Mucosa of rectum (tissue), 2 donors: ENCODE results near the gene SPNS2.

Experiments
- H3K27ac ChIP-seq, 2 donors: one replicate each; pipeline ENCODE4 v1.7.0; 2013; ENCODE audit warnings: inconsistent platforms in 2 of 2, low read depth in 2 of 2, low read length in 2 of 2
- H3K27me3 ChIP-seq, 2 donors: one replicate each; pipeline ENCODE4 v1.7.0; 2013; ENCODE audit warnings: low read length in 2 of 2; ENCODE audit not compliant: control insufficient read depth in 2 of 2, insufficient read depth in 2 of 2
- H3K36me3 ChIP-seq, 2 donors: one replicate each; pipeline ENCODE4 v1.7.0; 2013; ENCODE audit warnings: low read length in 2 of 2; ENCODE audit not compliant: control insufficient read depth in 2 of 2, insufficient read depth in 2 of 2
- H3K4me1 ChIP-seq, 2 donors: one replicate each; pipeline ENCODE4 v1.7.0; 2013; ENCODE audit warnings: low read length in 2 of 2, mild to moderate bottlenecking in 1 of 2; ENCODE audit not compliant: control insufficient read depth in 2 of 2, insufficient read depth in 2 of 2
- H3K4me3 ChIP-seq, 2 donors: one replicate each; pipeline ENCODE4 v1.7.0; 2013; ENCODE audit warnings: low read length in 2 of 2
- H3K9ac ChIP-seq, 2 donors: one replicate each; pipeline ENCODE4 v1.7.0; 2013; ENCODE audit warnings: low read length in 2 of 2, low read depth in 1 of 2, mild to moderate bottlenecking in 1 of 2
- H3K9me3 ChIP-seq, 2 donors: one replicate each; pipeline ENCODE4 v1.7.0; 2013; ENCODE audit warnings: low read length in 2 of 2; ENCODE audit not compliant: control insufficient read depth in 2 of 2
- donor health status: healthy.
- donor health status: Normal muscosa, but diverticular disease.

The SPNS2 gene

DNA sequence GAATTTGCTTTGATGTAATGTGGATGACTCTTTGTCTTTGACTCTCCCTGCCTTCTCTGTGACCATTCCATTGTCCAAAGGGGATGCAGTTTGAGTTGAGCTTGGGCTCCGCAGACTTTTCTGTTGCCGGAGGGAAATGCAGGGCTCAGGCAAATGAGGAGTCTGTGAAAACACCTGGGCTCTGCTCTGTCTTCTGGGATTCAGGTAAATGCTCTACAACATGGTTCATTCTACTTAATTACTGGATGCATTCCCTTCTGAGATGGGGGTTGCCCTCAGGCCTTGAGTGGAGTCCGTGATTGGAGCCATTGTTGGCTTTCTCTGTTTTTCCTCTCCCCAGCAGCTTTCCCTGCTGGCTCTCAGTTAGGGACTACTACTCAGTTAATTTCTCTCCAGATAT is 26.4 kb upstream of the SPNS2 start:
- peaks cover 12 to 16% of the 10 kb centered on the region in 2 donors for H3K4me1 ChIP-seq
- H3K4me3 ChIP-seq, result no peak overlapping the region
- no peaks in the 10 kb centered on the region for H3K36me3 ChIP-seq
- no peak overlapping the region for H3K9ac ChIP-seq
- no peak overlapping the region for H3K27ac ChIP-seq
- H3K9me3 ChIP-seq, result no peaks in the 10 kb centered on the region
- H3K27me3 ChIP-seq, result no peaks in the 10 kb centered on the region

DNA sequence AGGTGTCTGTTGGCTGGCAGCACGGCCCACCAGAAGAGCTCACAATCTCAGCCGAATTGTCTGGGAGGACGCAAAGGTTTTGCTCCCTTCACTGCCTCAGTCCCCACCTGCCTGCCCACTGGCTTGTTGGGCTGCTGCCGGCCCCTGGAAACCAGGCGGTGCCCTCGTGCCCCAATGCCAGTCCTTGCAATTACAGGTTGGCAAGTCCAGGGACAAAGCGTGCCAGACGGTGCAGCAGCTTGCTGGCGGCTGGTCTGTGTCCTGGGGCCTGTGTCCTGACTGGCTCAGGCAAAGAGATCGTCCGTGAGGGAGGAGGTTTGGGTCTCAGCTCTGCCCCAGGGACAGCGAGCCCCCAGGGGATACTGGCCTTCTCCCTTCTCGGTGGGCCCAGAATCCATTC is 24.6 kb upstream of the SPNS2 start:
- Histone ChIP-seq H3K4me3 (no peak overlapping the region), H3K9me3 (no peaks in the 10 kb centered on the region), H3K27me3 (no peaks in the 10 kb centered on the region), H3K4me1 (peaks cover 12 to 29% of the 10 kb centered on the region in 2 donors), H3K27ac (no peak overlapping the region), H3K9ac (no peak overlapping the region), H3K36me3 (no peaks in the 10 kb centered on the region)

DNA sequence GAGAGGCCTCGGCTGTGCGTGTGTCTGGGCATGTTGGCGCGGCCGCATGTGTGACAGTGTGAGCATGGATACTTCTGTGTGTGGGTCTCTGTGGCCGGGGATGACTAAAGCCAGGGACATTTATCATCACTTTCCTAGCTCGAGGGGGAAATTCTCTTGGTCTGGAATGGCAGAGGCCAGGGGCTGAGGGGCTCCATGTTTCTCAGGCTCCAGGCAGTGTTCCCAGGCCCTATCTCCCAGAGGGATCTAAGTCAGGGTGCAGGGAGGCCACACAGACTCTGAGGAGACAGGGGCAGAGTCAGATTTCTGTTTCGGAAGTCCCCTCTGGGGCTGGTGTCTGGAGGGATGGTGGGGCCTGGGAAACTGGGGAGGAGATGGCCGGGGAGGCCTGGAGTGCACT is 23.7 kb upstream of the SPNS2 start:
- Histone ChIP-seq H3K4me3 (no peak overlapping the region), H3K27me3 (no peaks in the 10 kb centered on the region), H3K36me3 (no peaks in the 10 kb centered on the region), H3K9ac (no peak overlapping the region), H3K9me3 (no peaks in the 10 kb centered on the region), H3K4me1 (peaks cover 20 to 38% of the 10 kb centered on the region in 2 donors), H3K27ac (no peak overlapping the region)

GRCh38 chr17:4475463-4475862 is 23.2 kb upstream of the SPNS2 start:
- no peak overlapping the region for H3K27ac ChIP-seq
- H3K4me3 ChIP-seq, result no peak overlapping the region
- no peaks in the 10 kb centered on the region for H3K27me3 ChIP-seq
- H3K36me3 ChIP-seq, result no peaks in the 10 kb centered on the region
- no peaks in the 10 kb centered on the region for H3K9me3 ChIP-seq
- H3K9ac ChIP-seq, result peak overlapping the region in 1 of 2 donors; percentile 67
- peaks cover 24 to 42% of the 10 kb centered on the region in 2 donors for H3K4me1 ChIP-seq

- H3K4me1 ChIP-seq, result peaks cover 28 to 48% of the 10 kb centered on the region in 2 donors
- H3K9ac ChIP-seq, result peak overlapping the region in 1 of 2 donors; percentile 67
- no peaks in the 10 kb centered on the region for H3K36me3 ChIP-seq
- H3K27ac ChIP-seq, result peak overlapping the region; percentile 56 to 80
- H3K9me3 ChIP-seq, result no peaks in the 10 kb centered on the region
- H3K4me3 ChIP-seq, result no peak overlapping the region
- no peaks in the 10 kb centered on the region for H3K27me3 ChIP-seq
Observed at GRCh38 chr17:4476017-4476416, 22.7 kb upstream of the SPNS2 start.

DNA sequence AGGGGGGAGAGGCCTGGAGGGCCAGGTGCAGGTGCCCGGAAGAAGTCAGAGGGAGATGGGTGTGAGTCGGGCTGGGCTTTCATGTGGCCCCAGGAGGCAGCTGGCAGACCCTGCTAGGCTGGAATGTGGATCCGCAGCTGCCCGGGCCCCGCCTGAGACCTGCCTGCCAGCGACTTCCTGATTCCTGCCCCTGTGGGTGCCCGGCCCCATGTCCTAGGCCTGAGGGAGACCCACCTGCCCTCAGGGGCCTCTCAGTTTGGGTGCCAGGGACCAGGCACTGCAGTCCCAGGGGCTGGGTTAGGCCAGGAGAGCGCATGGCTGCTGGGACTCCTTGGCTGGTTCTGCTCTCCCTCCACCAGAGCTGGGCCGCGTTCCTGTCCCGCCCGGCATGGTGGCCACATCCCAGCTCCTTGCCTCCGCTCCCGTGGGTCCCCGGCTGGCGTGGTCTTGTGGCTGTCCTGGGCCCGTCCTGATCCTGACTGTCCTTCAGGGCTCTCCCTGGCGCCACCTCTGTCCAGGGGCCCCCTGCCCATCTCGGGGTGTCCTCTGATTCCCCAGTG is 22.1 kb upstream of the SPNS2 start:
- no peaks in the 10 kb centered on the region for H3K9me3 ChIP-seq
- no peak overlapping the region for H3K4me3 ChIP-seq
- H3K4me1 ChIP-seq, result peaks cover 34 to 54% of the 10 kb centered on the region in 2 donors
- peak overlapping the region; percentile 56 to 80 for H3K27ac ChIP-seq
- H3K9ac ChIP-seq, result peak overlapping the region; percentile 6 to 67
- H3K27me3 ChIP-seq, result no peaks in the 10 kb centered on the region
- H3K36me3 ChIP-seq, result no peaks in the 10 kb centered on the region

- H3K4me3 ChIP-seq, result no peak overlapping the region
Observed at GRCh38 chr17:4477255-4477791, 21.4 kb upstream of the SPNS2 start.

GRCh38 chr17:4478318-4478830 is 20.3 kb upstream of the SPNS2 start:
- Histone ChIP-seq H3K36me3 (no peaks in the 10 kb centered on the region), H3K9ac (peak overlapping the region in 1 of 2 donors; percentile 4), H3K27me3 (no peaks in the 10 kb centered on the region), H3K4me3 (no peak overlapping the region), H3K4me1 (peaks cover 48 to 70% of the 10 kb centered on the region in 2 donors), H3K27ac (peak overlapping the region; percentile 9 to 90), H3K9me3 (no peaks in the 10 kb centered on the region)

More at GRCh38 chr17:4477255-4477791, 21.4 kb upstream of the SPNS2 start:
- Histone ChIP-seq H3K27me3 (no peaks in the 10 kb centered on the region), H3K9ac (no peak overlapping the region), H3K4me1 (peaks cover 37 to 59% of the 10 kb centered on the region in 2 donors), H3K9me3 (no peaks in the 10 kb centered on the region), H3K27ac (peak overlapping the region; percentile 56 to 80), H3K36me3 (no peaks in the 10 kb centered on the region)

DNA sequence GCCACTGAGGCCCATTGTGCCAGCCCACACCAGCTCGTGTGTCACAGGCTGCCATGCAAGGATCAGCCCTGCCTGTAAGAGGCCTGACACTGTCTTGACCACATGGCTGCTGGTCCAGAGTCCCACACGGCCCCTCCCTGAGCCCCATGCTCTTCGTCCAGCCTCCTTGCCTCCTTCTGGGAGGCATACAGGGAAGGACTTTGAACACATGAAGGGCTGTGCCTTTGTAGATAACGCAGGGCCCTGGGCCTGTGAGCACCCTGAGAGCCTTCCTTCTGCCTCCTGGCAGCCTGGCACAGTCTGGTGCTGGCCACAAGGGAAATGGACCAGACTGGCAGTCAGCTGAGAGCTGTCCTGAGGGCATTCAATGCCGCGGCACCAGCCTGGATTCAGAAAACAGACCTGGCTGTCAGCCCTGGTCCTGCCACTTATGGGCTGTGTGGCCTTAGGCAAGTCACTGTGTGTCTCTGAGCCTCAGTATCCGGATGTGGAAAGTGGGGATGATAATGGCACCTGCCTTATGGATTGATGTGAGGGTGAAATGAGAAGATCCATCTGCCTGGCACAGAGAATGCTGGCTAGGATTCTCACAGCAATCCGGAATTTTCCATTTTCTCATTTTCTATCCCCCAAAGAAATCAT is 19.2 kb upstream of the SPNS2 start:
- peak overlapping the region in 1 of 2 donors; percentile 48 for H3K4me3 ChIP-seq
- H3K27me3 ChIP-seq, result no peaks in the 10 kb centered on the region
- no peaks in the 10 kb centered on the region for H3K36me3 ChIP-seq
- H3K9ac ChIP-seq, result peak overlapping the region; percentile 24 to 67
- H3K9me3 ChIP-seq, result no peaks in the 10 kb centered on the region
- H3K4me1 ChIP-seq, result peaks cover 54 to 77% of the 10 kb centered on the region in 2 donors
- H3K27ac ChIP-seq, result peak overlapping the region; percentile 90 to 94

DNA sequence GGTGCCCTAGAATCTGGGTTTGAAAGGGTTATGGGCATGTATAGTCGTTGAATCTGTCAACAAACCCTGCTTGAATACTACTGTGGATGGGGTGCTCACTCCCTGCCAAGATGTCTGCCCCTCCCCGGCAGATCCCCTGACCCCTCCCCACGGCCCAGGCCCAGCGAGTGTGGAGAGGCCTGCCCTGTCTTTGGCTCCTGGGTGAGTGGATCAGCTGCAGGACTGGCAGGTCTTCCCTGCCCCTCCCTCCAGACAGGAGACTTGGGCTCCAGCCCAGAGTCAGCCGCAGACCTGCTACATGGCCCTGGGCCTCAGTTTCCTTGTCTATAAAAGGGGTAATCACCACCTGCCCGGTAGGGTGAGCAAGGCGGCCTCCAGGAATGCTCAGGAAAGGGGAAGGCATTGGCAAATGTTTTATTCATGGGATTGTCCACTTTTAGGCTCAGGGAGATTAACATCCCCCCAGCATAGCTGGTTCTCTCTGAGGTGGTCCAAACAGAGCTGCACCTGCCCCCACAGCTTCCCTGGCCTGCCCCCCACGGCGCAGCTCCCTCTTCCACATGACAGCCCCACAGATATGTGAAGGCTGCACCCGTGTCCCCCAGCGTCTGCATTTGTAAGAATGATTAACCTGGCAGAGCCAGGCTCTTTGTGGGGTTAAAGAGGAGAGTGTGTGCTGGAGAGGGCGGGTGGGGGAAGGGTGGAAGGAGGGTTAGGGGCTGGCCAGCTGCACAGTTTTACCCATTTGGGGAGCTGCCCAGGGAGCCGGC is 18.5 kb upstream of the SPNS2 start:
- Histone ChIP-seq H3K27me3 (no peaks in the 10 kb centered on the region), H3K36me3 (no peaks in the 10 kb centered on the region), H3K4me3 (peak overlapping the region; percentile 13 to 28), H3K4me1 (peaks cover 54 to 77% of the 10 kb centered on the region in 2 donors), H3K27ac (peak overlapping the region; percentile 90 to 94), H3K9me3 (no peaks in the 10 kb centered on the region), H3K9ac (peak overlapping the region; percentile 60 to 76)
